Keratinocyte (primary cell): ENCODE results near the gene SLC5A3. TPM values are rescaled to one million over a fixed set of nuclear protein-coding genes. Genes with fewer than 3 reads are reported as not detected.

ENCODE experiments used
- DNase-seq: peaks from one replicate; pipeline ENCODE4 v3.0.0-alpha.2; 2011; ENCODE audit warnings: low read depth, missing footprints, low spot score
- FAIRE-seq: peaks from 2 replicates; lab custom pipeline; 2011; peaks lifted over from hg19 to GRCh38; lab: Jason Lieb, UNC
- H2AFZ ChIP-seq: 2 replicates; pipeline ENCODE4 v1.6.0; 2012; ENCODE audit warnings: low read length, control low read depth, inconsistent platforms; ENCODE audit not compliant: control insufficient read depth
- H3K27ac ChIP-seq: 2 replicates; pipeline ENCODE4 v1.5.1; 2011; ENCODE audit warnings: low read length; ENCODE audit not compliant: control insufficient read depth, insufficient read depth
- H3K27me3 ChIP-seq: 3 replicates; pipeline ENCODE4 v1.6.0; 2011; ENCODE audit warnings: low read length; ENCODE audit not compliant: control insufficient read depth, insufficient read depth; ENCODE audit errors: extremely low read depth
- H3K36me3 ChIP-seq, 2 experiments: 2 replicates in 1 of 2; 3 replicates in 1 of 2; pipeline ENCODE4 v1.5.1; 2011; ENCODE audit warnings: low read length in 2 of 2, mild to moderate bottlenecking in 1 of 2; ENCODE audit not compliant: control insufficient read depth in 2 of 2, insufficient read depth in 2 of 2; ENCODE audit errors: extremely low read depth in 1 of 2
- H3K4me1 ChIP-seq: 3 replicates; pipeline ENCODE4 v1.5.1; 2011; ENCODE audit warnings: low read length; ENCODE audit not compliant: control insufficient read depth, insufficient read depth; ENCODE audit errors: extremely low read depth
- H3K4me2 ChIP-seq: 3 replicates; pipeline ENCODE4 v1.6.0; 2011; ENCODE audit warnings: low read depth, low read length; ENCODE audit not compliant: control insufficient read depth, insufficient read depth; ENCODE audit errors: extremely low read depth
- H3K4me3 ChIP-seq, 3 experiments: fragments of 200-600 bp in 1 of 3; sonication (generic) in 1 of 3; 2 replicates in 2 of 3; 3 replicates in 1 of 3; pipeline ENCODE4 v1.5.1; 2011 to 2016; ENCODE audit warnings: low read length in 3 of 3, mild to moderate bottlenecking in 3 of 3, control low read depth in 2 of 3, inconsistent platforms in 1 of 3, low read depth in 1 of 3, mixed read lengths in 1 of 3, mixed run types in 1 of 3, moderate library complexity in 1 of 3; ENCODE audit not compliant: control insufficient read depth in 2 of 3, insufficient read depth in 2 of 3; ENCODE audit errors: extremely low read depth in 1 of 3
- H3K79me2 ChIP-seq: 2 replicates; pipeline ENCODE4 v1.6.0; 2012; ENCODE audit warnings: low read length; ENCODE audit not compliant: control insufficient read depth, insufficient read depth
- H3K9ac ChIP-seq: 3 replicates; pipeline ENCODE4 v1.6.0; 2011; ENCODE audit warnings: low read length; ENCODE audit not compliant: control insufficient read depth, insufficient read depth; ENCODE audit errors: extremely low read depth
- H3K9me1 ChIP-seq: 3 replicates; pipeline ENCODE4 v1.6.0; 2011; ENCODE audit warnings: low read length; ENCODE audit not compliant: control insufficient read depth, insufficient read depth; ENCODE audit errors: extremely low read depth
- H3K9me3 ChIP-seq: 2 replicates; pipeline ENCODE4 v1.5.1; 2012; ENCODE audit warnings: low read depth, low read length; ENCODE audit not compliant: control insufficient read depth
- H4K20me1 ChIP-seq: 3 replicates; pipeline ENCODE4 v1.6.0; 2011; ENCODE audit warnings: low read length; ENCODE audit not compliant: control insufficient read depth, insufficient read depth; ENCODE audit errors: extremely low read depth
- CTCF ChIP-seq, 3 experiments: IDR thresholded peaks in 1 of 3; conservative IDR thresholded peaks in 1 of 3; optimal IDR thresholded peaks in 1 of 3; 2 replicates in 2 of 3; 3 replicates in 1 of 3; pipeline versions ENCODE3 to v1.5.1; 2011; ENCODE audit warnings: low read length in 3 of 3, mild to moderate bottlenecking in 3 of 3, moderate library complexity in 2 of 3, control low read depth in 1 of 3, inconsistent platforms in 1 of 3; ENCODE audit not compliant: insufficient read depth in 2 of 3; ENCODE audit errors: extremely low read depth in 1 of 3
- EZH2 ChIP-seq: IDR thresholded peaks from one replicate; pipeline ENCODE4 v1.6.1; 2012; ENCODE audit warnings: inconsistent platforms, mild to moderate bottlenecking, low read length, moderate library complexity
- dilution Hi-C: fragments of 300-500 bp; cut with MboI; formaldehyde crosslinking; loops from one replicate; pipeline ENCODE4 v1.7.0; 2020; ENCODE audit warnings: low sequenced_read_pairs; ENCODE audit not compliant: extremely low pct_ligation_motif_present
- polyA plus RNA-seq, 5 experiments: library from polyadenylated mRNA; depleted of rRNA in 3 of 5; stranded (reverse) in 3 of 5; stranded (forward) in 1 of 5; unstranded in 1 of 5; fragments of >200 nt; gene quantifications; 1 replicate in 1 of 5; 2 replicates in 3 of 5; 3 replicates in 1 of 5; pipeline versions ENCODE4 v1.2.1 to v1.2.3, GENCODE V29; 2011 to 2012; ENCODE audit warnings: missing spikeins in 2 of 5, low read depth in 1 of 5, low replicate concordance in 1 of 5

SLC5A3 gene
- polyA plus RNA-seq, 1 donor (not counting 4 experiments of a cell fraction or from before 2014, with no cell fraction given) = 5.9 TPM

- Histone ChIP-seq H3K4me3 (no peak overlapping the region), H3K4me1 (no peaks in the 10 kb centered on the region), H3K27me3 (no peaks in the 10 kb centered on the region), H3K79me2 (no peaks in the 10 kb centered on the region), H3K27ac (no peak overlapping the region), H3K9me3 (no peaks in the 10 kb centered on the region), H3K4me2 (no peak overlapping the region), H3K36me3 (no peaks in the 10 kb centered on the region), H3K9ac (no peak overlapping the region), H3K9me1 (no peaks in the 10 kb centered on the region), H4K20me1 (no peaks in the 10 kb centered on the region), H2AFZ (no peak overlapping the region)
- TF ChIP-seq CTCF (optimal IDR thresholded peaks at IDR 0.05 in 1 of 3, IDR thresholded peaks at IDR 0.05 in 1 of 3, conservative IDR thresholded peaks at IDR 0.05 in 1 of 3; ENCODE audit: extremely low read depth in 1 of 3, insufficient read depth in 2 of 3, low read length in 3 of 3) (no peak), EZH2 (no peak)
- FAIRE-seq = no peak
- dilution Hi-C loops = no loop called here
- no peak for DNase-seq
Observed at GRCh38 chr21:34065027-34065426, 8.4 kb upstream of the SLC5A3 start.

GRCh38 chr21:34071683-34072082 lies 1.7 kb upstream of the SLC5A3 start:
- Histone ChIP-seq H3K79me2 (peaks cover 23% of the 10 kb centered on the region), H4K20me1 (peaks cover 6% of the 10 kb centered on the region), H3K4me1 (peaks cover 23% of the 10 kb centered on the region), H3K4me2 (no peak overlapping the region), H3K9ac (no peak overlapping the region), H3K27ac (no peak overlapping the region), H3K9me1 (no peaks in the 10 kb centered on the region), H3K4me3 (no peak overlapping the region), H3K9me3 (no peaks in the 10 kb centered on the region), H2AFZ (no peak overlapping the region), H3K27me3 (no peaks in the 10 kb centered on the region), H3K36me3 (peaks cover 0 to under 1% of the 10 kb centered on the region in 2 experiments)
- dilution Hi-C loops = no loop called here
- TF ChIP-seq CTCF (optimal IDR thresholded peaks at IDR 0.05 in 1 of 3, IDR thresholded peaks at IDR 0.05 in 1 of 3, conservative IDR thresholded peaks at IDR 0.05 in 1 of 3; ENCODE audit: extremely low read depth in 1 of 3, insufficient read depth in 2 of 3, low read length in 3 of 3) = no peak
- FAIRE-seq = no peak
- DNase-seq = no peak
